Measurements from ENCODE around the gene CATSPERB. TPM values are rescaled to one million over a fixed set of nuclear protein-coding genes. Genes with fewer than 3 reads are reported as not detected.

CATSPERB gene
- total and polyA plus RNA-seq, 2 of the 8 experiments (the other 6 are each of a cell fraction or from before 2014, with no cell fraction given): 0.11 to 0.30 TPM

- TF ChIP-seq USF2 (IDR thresholded peaks at IDR 0.05; ENCODE audit: low read length): no peak
- no peak for TF ChIP-seq SIN3A (conservative IDR thresholded peaks at IDR 0.05 in 1 of 2, IDR thresholded peaks at IDR 0.05 in 1 of 2; ENCODE audit: low read depth in 1 of 2, low read length in 2 of 2)
- TF ChIP-seq FOSL1 (IDR thresholded peaks at IDR 0.05; ENCODE audit: insufficient read depth, low read depth, low read length): no peak
- TF ChIP-seq KDM1A (IDR thresholded peaks at IDR 0.05; ENCODE audit: borderline replicate concordance, low read length): no peak
These were observed 131.9 kb downstream of the CATSPERB start (continued) for GRCh38 chr14:91599994-91600393.

Measured in H1 (cell line).